IPS-NIHi7 (cell line): ENCODE data around the gene NFIA.

Experiments
- DNase-seq: peaks from one replicate; pipeline ENCODE4 v3.0.0; 2012; ENCODE audit warnings: mixed read lengths; ENCODE audit errors: extremely low spot score

The NFIA gene

GRCh38 chr1:61082311-61083012 lies at the start of gene NFIA:
Gene NFIA, plus strand, starts transcription at chr1:61082561.
- DNase-seq, result peak; percentile 50

GRCh38 chr1:61035880-61036279 lies 46.5 kb upstream of the NFIA start:
- no peak for DNase-seq

DNA sequence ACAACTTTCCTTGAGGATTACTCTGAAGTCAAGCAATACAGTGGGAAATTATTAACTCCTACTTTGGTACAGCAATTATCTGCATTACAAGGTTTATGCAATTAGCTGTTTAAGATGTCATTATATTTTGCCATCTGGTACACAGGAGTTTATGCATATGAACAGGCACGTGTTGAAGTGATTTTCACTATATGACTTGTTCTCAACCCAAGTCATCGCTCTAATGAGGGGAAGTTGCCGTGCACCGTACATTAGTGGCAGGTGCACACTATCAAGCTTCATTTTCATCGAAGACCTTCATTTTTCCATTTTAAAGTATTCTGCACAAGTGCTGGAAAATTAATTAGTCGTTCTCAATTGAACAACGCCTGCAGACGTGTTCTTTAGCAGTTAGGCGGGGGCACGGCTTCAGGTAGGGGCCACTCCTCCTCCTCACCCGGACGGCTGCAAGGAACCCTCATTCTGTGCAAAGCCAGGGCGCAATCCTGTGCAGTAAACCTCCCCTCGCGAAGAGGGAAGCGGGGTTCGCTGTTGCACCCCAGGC lies 39.8 kb upstream of the NFIA start:
- no peak for DNase-seq

GRCh38 chr1:61043010-61043820 lies 39.1 kb upstream of the NFIA start:
- peak; percentile 89 for DNase-seq

- DNase-seq, result no peak
Observed at GRCh38 chr1:61046434-61046833, 35.9 kb upstream of the NFIA start.

GRCh38 chr1:61047061-61047460 lies 35.3 kb upstream of the NFIA start:
- no peak for DNase-seq

- DNase-seq, result peak; percentile 85
Observed at GRCh38 chr1:61049850-61050540, 32.4 kb upstream of the NFIA start.

DNA sequence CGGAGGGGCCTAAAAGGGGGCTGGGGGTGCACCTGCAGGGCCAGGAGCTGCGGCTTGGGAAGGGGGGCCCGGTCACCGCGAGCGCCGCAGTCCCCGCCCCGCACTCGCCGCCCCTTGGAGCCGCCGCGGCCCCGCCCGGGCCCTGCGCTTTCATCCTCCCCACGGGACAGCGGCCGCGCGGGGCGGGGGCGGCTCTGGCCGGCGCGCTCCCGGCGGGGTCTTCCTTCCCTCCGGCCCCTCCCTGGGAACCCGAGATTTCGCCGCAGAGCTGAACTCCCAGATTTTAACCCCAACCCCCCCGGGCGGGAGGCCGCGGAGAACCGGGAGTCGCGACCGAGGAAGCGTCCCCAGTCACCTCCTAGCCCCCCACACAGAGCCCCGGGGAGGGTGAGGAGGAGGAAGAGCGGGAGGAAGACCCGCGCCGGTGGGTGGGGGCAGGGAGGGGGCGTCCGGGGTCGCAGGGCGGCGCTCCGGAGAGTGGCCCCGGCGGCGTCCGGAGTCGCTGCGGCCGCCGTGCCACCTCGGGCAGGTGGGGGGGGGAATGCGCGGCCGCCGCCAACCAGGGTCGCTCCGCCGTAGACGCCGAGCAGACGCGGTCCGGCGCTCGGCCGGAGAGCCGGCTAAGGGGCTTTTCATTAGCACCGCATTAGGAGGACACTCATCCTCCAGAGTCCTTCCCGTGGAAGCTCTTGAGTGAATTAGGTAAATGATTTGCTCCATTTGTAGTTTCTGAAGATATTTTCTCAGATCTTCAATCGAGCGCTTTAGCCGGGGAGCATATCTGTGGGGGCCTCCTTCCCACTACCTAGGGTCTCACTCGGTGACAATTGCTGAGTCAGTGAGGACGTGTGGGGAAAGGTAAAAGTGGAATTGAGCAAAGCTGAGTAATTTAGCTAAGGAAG lies 31.6 kb upstream of the NFIA start:
- DNase-seq, result no peak

DNA sequence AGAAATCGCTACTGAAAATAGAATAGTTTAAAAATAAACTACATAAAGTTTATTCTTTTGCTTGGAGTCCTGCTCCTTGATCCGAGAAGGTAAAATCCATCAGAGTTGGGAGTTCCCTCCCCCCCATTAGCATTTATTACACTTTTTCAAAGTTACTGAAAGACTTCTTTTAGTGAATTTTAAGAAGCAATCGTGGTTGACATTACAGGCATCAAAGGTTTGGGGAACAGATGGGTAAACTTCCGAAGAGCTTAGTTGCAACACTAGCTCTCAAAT lies 31.0 kb upstream of the NFIA start:
- no peak for DNase-seq

- DNase-seq, result peak; percentile 51
Observed at GRCh38 chr1:61051719-61052394, 30.5 kb upstream of the NFIA start.

GRCh38 chr1:61052395-61053225 lies 29.8 kb upstream of the NFIA start:
- DNase-seq, result no peak

GRCh38 chr1:61053226-61053711 lies 29.1 kb upstream of the NFIA start:
- DNase-seq, result no peak

DNA sequence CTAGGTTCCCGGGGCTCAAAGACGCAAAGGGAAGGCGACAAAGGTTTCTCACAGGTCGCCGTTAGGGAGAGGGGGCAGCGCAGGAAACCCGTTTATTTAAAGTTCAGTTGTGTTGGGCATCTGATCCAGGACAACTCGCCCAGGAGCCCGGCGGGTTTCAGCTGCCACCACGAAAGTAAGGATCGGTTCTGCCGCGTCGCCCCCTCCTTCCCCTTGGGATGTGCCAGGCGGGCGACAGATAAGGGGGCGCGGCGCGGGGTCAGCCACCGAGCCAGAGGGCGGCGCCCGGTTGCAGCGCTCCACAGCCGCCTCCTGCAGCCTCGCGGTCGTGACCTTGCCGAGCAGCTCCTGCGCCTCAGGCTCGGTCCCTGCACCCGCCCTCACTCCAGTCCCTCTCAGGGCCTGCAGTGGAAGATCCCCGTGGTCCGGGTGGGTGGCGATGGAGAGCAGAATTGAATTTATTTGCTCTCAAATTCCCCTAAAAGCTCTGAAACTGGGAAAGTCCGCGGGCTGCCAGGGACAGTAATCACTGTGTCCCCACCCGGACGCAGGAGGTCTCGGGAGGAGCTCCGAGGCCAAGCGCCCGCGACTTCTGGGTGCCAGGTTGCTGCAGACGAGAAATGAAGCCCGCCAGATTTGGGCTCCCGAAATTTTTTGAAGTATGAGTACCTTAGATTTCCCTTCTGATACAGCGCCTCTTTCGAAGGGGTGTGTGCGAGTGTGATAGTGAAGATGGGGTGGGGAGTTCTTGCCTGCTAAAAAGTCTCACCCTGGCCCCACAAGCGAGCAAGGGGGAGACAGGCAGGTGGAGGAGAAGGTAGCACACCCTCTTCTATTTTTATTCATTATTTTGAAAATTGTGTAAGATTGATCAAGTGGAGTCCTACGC lies 28.4 kb upstream of the NFIA start:
- DNase-seq, result no peak

DNA sequence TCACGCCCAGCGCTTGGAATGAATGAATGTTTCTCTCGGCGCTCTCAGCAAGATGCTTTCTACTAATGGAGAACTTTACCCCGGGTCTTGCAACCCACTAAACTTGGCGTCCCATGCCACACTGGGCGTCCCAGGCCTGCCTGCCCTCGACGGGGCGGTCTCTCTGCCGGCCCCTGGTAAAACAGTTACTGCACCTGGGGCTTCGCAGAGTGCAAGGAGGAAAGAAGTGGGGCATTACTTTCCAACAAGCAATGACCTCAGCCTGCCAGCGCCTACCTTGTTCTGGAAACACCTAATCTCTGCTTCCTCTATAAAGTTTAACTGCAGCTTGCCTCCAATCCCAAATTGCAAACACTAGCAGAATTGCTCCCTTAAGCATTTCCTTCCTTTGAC lies 27.8 kb upstream of the NFIA start:
- DNase-seq, result no peak

GRCh38 chr1:61055110-61055614 lies 27.2 kb upstream of the NFIA start:
- no peak for DNase-seq

DNA sequence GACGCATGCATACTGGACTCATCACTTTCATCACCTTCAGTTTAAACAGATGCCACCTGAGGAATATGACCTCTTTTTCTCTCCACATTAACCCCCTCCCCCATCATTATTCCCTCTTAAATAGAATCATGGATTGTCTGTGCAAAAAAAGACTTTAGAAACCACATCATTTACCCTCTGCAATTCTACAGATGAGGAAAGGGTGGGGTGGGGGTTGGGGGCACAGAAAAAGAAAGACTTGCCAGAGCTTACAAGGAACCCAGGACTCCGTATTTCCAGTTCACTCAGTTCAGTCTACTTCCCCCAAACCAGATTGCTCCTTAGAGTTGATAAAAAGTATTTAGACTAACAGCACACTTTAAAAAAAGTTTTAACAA lies 26.2 kb upstream of the NFIA start:
- DNase-seq, result no peak

- no peak for DNase-seq
Observed at GRCh38 chr1:61056573-61057439, 25.6 kb upstream of the NFIA start.
